Heart right ventricle (tissue), 16 donors: Measurements from ENCODE around the gene ZNF608. TPM values are rescaled to one million over a fixed set of nuclear protein-coding genes. Genes with fewer than 3 reads are reported as not detected.

ENCODE experiments used
- ATAC-seq, 8 donors: fragments of 200-7000 bp; cut with Tn5 transposase; one replicate each; pipeline ENCODE4 v1.9.1; 2020; ENCODE audit warnings: mild to moderate bottlenecking in 8 of 8, moderate library complexity in 8 of 8, moderate number of reproducible peaks in 1 of 8
- DNase-seq, 2 donors: peaks; one replicate each; pipeline ENCODE4 v3.0.0-alpha.2; 2020
- H3K27ac ChIP-seq, 10 donors: fragments of 200-600 bp; sonication (generic) in 2 of 10; one replicate each; pipeline versions ENCODE4 v1.5.0 to v1.8.0; 2020 to 2022; ENCODE audit warnings: mild to moderate bottlenecking in 3 of 10
- H3K27me3 ChIP-seq, 7 donors: fragments of 200-600 bp; one replicate each; pipeline ENCODE4 v1.8.0; 2021 to 2022; ENCODE audit warnings: mild to moderate bottlenecking in 2 of 7
- H3K36me3 ChIP-seq, 9 donors: fragments of 200-600 bp; sonication (generic) in 1 of 9; one replicate each; pipeline versions ENCODE4 v1.5.0 to v1.8.0; 2020 to 2022; ENCODE audit warnings: mild to moderate bottlenecking in 2 of 9
- H3K4me1 ChIP-seq, 9 donors: fragments of 200-600 bp; sonication (generic) in 1 of 9; one replicate each; pipeline versions ENCODE4 v1.5.0 to v1.8.0; 2020 to 2022; ENCODE audit warnings: mild to moderate bottlenecking in 4 of 9
- H3K4me3 ChIP-seq, 10 donors: fragments of 200-600 bp; sonication (generic) in 2 of 10; one replicate each; pipeline versions ENCODE4 v1.5.0 to v1.8.0; 2020 to 2022; ENCODE audit warnings: mild to moderate bottlenecking in 7 of 10, moderate library complexity in 2 of 10
- H3K9me3 ChIP-seq, 11 donors: fragments of 200-600 bp in 10 of 11; sonication (generic) in 2 of 11; one replicate each; pipeline versions ENCODE4 v1.5.0 to v1.8.0; 2013 to 2022; ENCODE audit warnings: mild to moderate bottlenecking in 2 of 11, control low read depth in 1 of 11, moderate library complexity in 1 of 11
- CTCF ChIP-seq, 9 donors: fragments of 200-600 bp; sonication (generic) in 2 of 9; IDR thresholded peaks; one replicate each; pipeline versions ENCODE4 v1.5.0 to v1.8.0; 2021 to 2022; ENCODE audit warnings: antibody characterized with exemption in 9 of 9, mild to moderate bottlenecking in 5 of 9, moderate library complexity in 1 of 9
- whole genome bisulfite sequencing, 2 donors: extraction: QIAGEN DNeasy Blood & Tissue Kit; methylation state at CpG; one replicate each; pipeline ENCODE4 v1.1.7; 2013; ENCODE audit warnings: inconsistent platforms in 1 of 2; 5-methylcytosine and 5-hydroxymethylcytosine counted together
- intact Hi-C, 10 donors: fragments of 100-400 bp; cut with DNase I; formaldehyde crosslinking; loops; one replicate each; pipeline versions ENCODE4 v1.11.1 to v1.14.2; 2022
- polyA plus RNA-seq, 2 donors: library from polyadenylated mRNA; stranded (reverse); fragments of 200-250 nt; gene quantifications; one replicate each; pipeline ENCODE4 v1.2.3, GENCODE V29; 2013
- total RNA-seq, 10 donors: library from RNA; stranded (reverse); fragmentation: NEBNext Ultra II Directional in 3 of 10; extraction: Animal tissue kit (Norgen Biotek cat#: 25700) in 3 of 10; gene quantifications; one replicate each; pipeline versions ENCODE4 v1.2.1 to v1.2.4, GENCODE V29; 2021 to 2023
- donor health status: Arrhythmogenic right ventricular cardiomyopathy.
- donor health status: ischemic (EF 13 %, LVEDD 7.1; RV severe dilation, severe dysfunction).
- donor health status: healthy with polysubstance abuse.
- donor health status: DM: no; HTN: yes; CAD: no.
- donor health status: DM: no; HTN: no; CAD: no.
- donor health status: ischemic (EF 25% LVEDD 6.9; RV normal size, moderate dysfunction).
- donor health status: ischemic (EF 25% LVEDD 5.7; RV mildly dilated, moderate dysfunction).
- donor health status: healthy.
- donor health status: DM: yes; HTN: yes; CAD: no.
- donor health status: Ischemic cardiomyopathy.
- donor health status: ischemic (EF 35%, LVEDD 5.7; RV mildly dilated, moderate dysfunction).
- donor health status: nonischemic (EF 11% LVEDD 7.7; RV severe dilation, severe dysfunction).
- donor health status: DM: yes; HTN: yes; CAD: no.
- donor health status: PGD.
- donor health status: ischemic (EF 29% LVEDD 5.4; RV normal size, mild dysfunction).
- donor health status: nonischemic (EF 23%, LVEDD 6.1; RV moderate dilation, normal function).

The ZNF608 gene
- total and polyA plus RNA-seq, 12 donors, result 3.3 to 22.9 (median 13.1) TPM

DNA sequence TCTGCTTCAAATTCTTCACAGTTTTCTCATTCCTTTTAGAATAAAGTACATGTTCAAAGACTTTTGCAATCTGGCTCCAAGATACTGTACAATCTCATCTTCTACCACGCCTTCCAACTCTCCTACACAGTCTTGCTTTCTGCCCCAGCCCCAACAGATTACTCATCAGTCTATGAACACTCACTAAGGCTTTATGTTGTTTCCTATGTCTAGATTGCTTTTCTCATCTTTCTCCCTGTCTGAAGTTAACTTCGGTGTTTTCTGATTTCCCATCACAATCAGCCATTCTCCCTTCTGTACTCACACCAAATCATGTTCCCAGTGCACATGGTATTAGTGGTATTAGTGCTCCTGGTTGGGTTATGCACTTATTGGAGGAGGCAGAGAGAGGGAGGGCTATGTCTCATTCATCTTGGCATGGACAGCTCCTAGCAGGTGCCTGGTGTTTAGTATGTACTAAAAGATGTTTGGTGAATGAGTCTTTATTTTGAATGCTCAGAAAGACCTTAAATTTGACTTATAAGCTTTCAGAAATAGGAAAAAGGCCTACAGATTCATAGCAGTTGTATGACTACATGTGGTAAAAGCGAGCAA lies 44.0 kb upstream of the ZNF608 start:
- no peaks in the 10 kb centered on the region for H3K36me3 ChIP-seq
- no peak for TF ChIP-seq CTCF (IDR thresholded peaks at IDR 0.05)
- DNase-seq, result no peak
- no peaks in the 10 kb centered on the region for H3K4me1 ChIP-seq
- ATAC-seq, result no peak
- H3K4me3 ChIP-seq, result no peak overlapping the region
- H3K9me3 ChIP-seq, result no peaks in the 10 kb centered on the region
- 86 to 89% methylated on average over 3 of the region's 3 CpGs for WGBS, 2 donors
- intact Hi-C loops, result no loop called here
- no peak overlapping the region for H3K27ac ChIP-seq
- H3K27me3 ChIP-seq, result no peaks in the 10 kb centered on the region

DNA sequence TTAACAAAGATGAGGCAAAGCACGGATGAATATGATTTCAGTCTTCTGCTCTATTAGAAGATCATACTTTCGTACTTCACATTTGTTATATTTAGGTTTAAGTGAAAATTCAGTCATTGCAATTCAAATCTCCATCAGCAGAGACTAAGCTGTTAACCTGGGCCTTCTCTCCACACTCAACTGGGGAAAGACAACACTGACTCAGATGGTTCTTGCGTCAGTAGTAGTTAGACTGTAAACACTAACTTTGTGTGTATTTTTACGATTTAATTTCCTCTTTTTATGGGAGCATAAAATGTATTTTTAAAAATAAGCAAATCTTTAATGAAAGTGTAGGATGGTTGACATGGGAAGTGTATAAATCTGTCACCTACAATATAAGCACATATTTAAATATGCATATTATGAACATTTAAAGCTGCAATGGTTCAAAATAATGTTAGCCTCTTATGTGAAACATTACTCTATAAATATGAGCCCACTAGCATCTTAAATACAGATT lies 42.7 kb upstream of the ZNF608 start:
- TF ChIP-seq CTCF (IDR thresholded peaks at IDR 0.05), result no peak
- Histone ChIP-seq H3K27ac (no peak overlapping the region), H3K4me3 (no peak overlapping the region), H3K27me3 (no peaks in the 10 kb centered on the region), H3K9me3 (no peaks in the 10 kb centered on the region), H3K4me1 (no peaks in the 10 kb centered on the region), H3K36me3 (no peaks in the 10 kb centered on the region)
- intact Hi-C loops, result no loop called here
- ATAC-seq, result no peak
- 94 to 98% methylated on average over 4 of the region's 4 CpGs for WGBS, 2 donors
- no peak for DNase-seq

- intact Hi-C loops, result no loop called here
- WGBS, 2 donors, result 85 to 95% methylated on average over 2 of the region's 2 CpGs
Observed at GRCh38 chr5:124783794-124784193, 37.4 kb upstream of the ZNF608 start.

GRCh38 chr5:124783285-124783684 lies 36.8 kb upstream of the ZNF608 start:
- 97 to 100% methylated on average over 3 of the region's 3 CpGs for WGBS, 2 donors
- no peaks in the 10 kb centered on the region for H3K27me3 ChIP-seq
- H3K36me3 ChIP-seq, result no peaks in the 10 kb centered on the region
- H3K9me3 ChIP-seq, result peaks cover 0 to 8% (median 0%) of the 10 kb centered on the region in 11 donors
- intact Hi-C loops, result no loop called here
- ATAC-seq (no peak), DNase-seq (no peak)
- TF ChIP-seq CTCF (IDR thresholded peaks at IDR 0.05), result no peak
- H3K27ac ChIP-seq, result no peak overlapping the region
- H3K4me1 ChIP-seq, result no peaks in the 10 kb centered on the region
- no peak overlapping the region for H3K4me3 ChIP-seq

More at GRCh38 chr5:124783794-124784193, 37.4 kb upstream of the ZNF608 start:
- H3K4me1 ChIP-seq, result no peaks in the 10 kb centered on the region
- ATAC-seq, result peak in 1 of 8 donors; percentile 25
- no peaks in the 10 kb centered on the region for H3K36me3 ChIP-seq
- H3K27me3 ChIP-seq, result no peaks in the 10 kb centered on the region
- H3K4me3 ChIP-seq, result no peak overlapping the region
- H3K9me3 ChIP-seq, result peaks cover 0 to 8% (median 0%) of the 10 kb centered on the region in 11 donors
- no peak for TF ChIP-seq CTCF (IDR thresholded peaks at IDR 0.05)
- no peak for DNase-seq
- no peak overlapping the region for H3K27ac ChIP-seq
